AG09319 (cell line): ENCODE data around the gene RARRES2.

Experiments used
- DNase-seq: peaks from one replicate; pipeline ENCODE4 v3.0.0-alpha.2; 2010; ENCODE audit warnings: low read depth; ENCODE audit errors: extremely low read depth
- CTCF ChIP-seq: IDR thresholded peaks from 2 replicates; pipeline ENCODE4 v1.5.1; 2011; ENCODE audit warnings: low read depth, mild to moderate bottlenecking, inconsistent platforms, low read length, moderate library complexity

The RARRES2 gene

GRCh38 chr7:150329331-150330120 is 11.9 kb downstream of the RARRES2 start:
- no peak for TF ChIP-seq CTCF
- no peak for DNase-seq

- TF ChIP-seq CTCF, result no peak
- DNase-seq, result no peak
Observed at GRCh38 chr7:150327308-150327707, 14.1 kb downstream of the RARRES2 start.

GRCh38 chr7:150326657-150327268 is 14.7 kb downstream of the RARRES2 start:
- TF ChIP-seq CTCF, result no peak
- DNase-seq, result no peak

GRCh38 chr7:150325901-150326300 is 15.5 kb downstream of the RARRES2 start:
- DNase-seq, result no peak
- no peak for TF ChIP-seq CTCF

- TF ChIP-seq CTCF, result no peak
- DNase-seq, result no peak
Observed at GRCh38 chr7:150325110-150325611, 16.3 kb downstream of the RARRES2 start.

- no peak for TF ChIP-seq CTCF
- DNase-seq, result no peak
Observed at GRCh38 chr7:150324373-150324961, 17.0 kb downstream of the RARRES2 start.
